ENCODE data around the gene FAM163A. TPM values are rescaled to one million over a fixed set of nuclear protein-coding genes. Genes with fewer than 3 reads are reported as not detected.
"Not testable (repeated sequence)": the region's sequence is repeated elsewhere in the genome, so short reads cannot be mapped to it uniquely, and the experiment has no call there.

Gene FAM163A
- total and polyA plus RNA-seq, 8 donors = 0.15 to 0.61 (median 0.25) TPM; not detected in 4

- no peak overlapping the region for H3K27ac ChIP-seq
- 90 to 98% (median 93%) methylated on average over 3 of the region's 3 CpGs for WGBS, 5 donors
- H3K36me3 ChIP-seq = peaks cover 26 to 95% (median 94%) of the 10 kb centered on the region in 4 donors
- H3K4me1 ChIP-seq = no peaks in the 10 kb centered on the region
- no peak for DNase-seq
- H3K27me3 ChIP-seq = no peaks in the 10 kb centered on the region
- no peak for TF ChIP-seq EP300 (IDR thresholded peaks at IDR 0.05)
- TF ChIP-seq, protein P1, sequence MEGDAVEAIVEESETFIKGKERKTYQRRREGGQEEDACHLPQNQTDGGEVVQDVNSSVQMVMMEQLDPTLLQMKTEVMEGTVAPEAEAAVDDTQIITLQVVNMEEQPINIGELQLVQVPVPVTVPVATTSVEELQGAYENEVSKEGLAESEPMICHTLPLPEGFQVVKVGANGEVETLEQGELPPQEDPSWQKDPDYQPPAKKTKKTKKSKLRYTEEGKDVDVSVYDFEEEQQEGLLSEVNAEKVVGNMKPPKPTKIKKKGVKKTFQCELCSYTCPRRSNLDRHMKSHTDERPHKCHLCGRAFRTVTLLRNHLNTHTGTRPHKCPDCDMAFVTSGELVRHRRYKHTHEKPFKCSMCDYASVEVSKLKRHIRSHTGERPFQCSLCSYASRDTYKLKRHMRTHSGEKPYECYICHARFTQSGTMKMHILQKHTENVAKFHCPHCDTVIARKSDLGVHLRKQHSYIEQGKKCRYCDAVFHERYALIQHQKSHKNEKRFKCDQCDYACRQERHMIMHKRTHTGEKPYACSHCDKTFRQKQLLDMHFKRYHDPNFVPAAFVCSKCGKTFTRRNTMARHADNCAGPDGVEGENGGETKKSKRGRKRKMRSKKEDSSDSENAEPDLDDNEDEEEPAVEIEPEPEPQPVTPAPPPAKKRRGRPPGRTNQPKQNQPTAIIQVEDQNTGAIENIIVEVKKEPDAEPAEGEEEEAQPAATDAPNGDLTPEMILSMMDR (IDR thresholded peaks at IDR 0.05) = no peak
- H3K4me3 ChIP-seq = no peak overlapping the region
- H3K9me3 ChIP-seq = no peaks in the 10 kb centered on the region
- intact Hi-C loops (cut with DNase I; ENCODE audit: low total_unique reads) = no loop called here
Measured at GRCh38 chr1:179848233-179848632, 105.1 kb downstream of the FAM163A start.

GRCh38 chr1:179853102-179853501, 110.0 kb downstream of the FAM163A start:
- DNase-seq = no peak
- 88 to 93% (median 90%) methylated on average over 1 of the region's 1 CpG for WGBS, 5 donors
- Histone ChIP-seq H3K36me3 (peaks cover 13 to 87% (median 78%) of the 10 kb centered on the region in 4 donors), H3K9me3 (no peaks in the 10 kb centered on the region), H3K27me3 (no peaks in the 10 kb centered on the region), H3K4me3 (no peak overlapping the region), H3K27ac (no peak overlapping the region), H3K4me1 (no peaks in the 10 kb centered on the region)
- TF ChIP-seq POLR2AphosphoS5 (IDR thresholded peaks at IDR 0.05) (no peak), EP300 (IDR thresholded peaks at IDR 0.05) (no peak), POLR2A (IDR thresholded peaks at IDR 0.05) (no peak)
- intact Hi-C loops (cut with DNase I; ENCODE audit: low total_unique reads) = no loop called here

- H3K4me3 ChIP-seq; H3K4me1 ChIP-seq; H3K27ac ChIP-seq; H3K27me3 ChIP-seq; H3K9me3 ChIP-seq; DNase-seq; intact Hi-C loops (cut with DNase I; ENCODE audit: low total_unique reads): not testable (repeated sequence)
- peaks cover 3 to 72% (median 60%) of the 10 kb centered on the region in 4 donors for H3K36me3 ChIP-seq
- WGBS, 5 donors = 92 to 93% (median 93%) methylated on average over 4 of the region's 4 CpGs
Measured at GRCh38 chr1:179855831-179856230, 112.7 kb downstream of the FAM163A start.

- H3K4me1 ChIP-seq = no peaks in the 10 kb centered on the region
- WGBS, 5 donors = 90 to 97% (median 94%) methylated on average over 2 of the region's 2 CpGs
- H3K9me3 ChIP-seq = no peaks in the 10 kb centered on the region
- H3K4me3 ChIP-seq = no peak overlapping the region
- H3K27ac ChIP-seq = no peak overlapping the region
- intact Hi-C loops (cut with DNase I; ENCODE audit: low total_unique reads) = no loop called here
- DNase-seq = no peak
- no peaks in the 10 kb centered on the region for H3K27me3 ChIP-seq
- H3K36me3 ChIP-seq = peaks cover 0 to 72% (median 57%) of the 10 kb centered on the region in 4 donors
- no peak for TF ChIP-seq POLR2AphosphoS5 (IDR thresholded peaks at IDR 0.05)
Measured at GRCh38 chr1:179856296-179856695, 113.2 kb downstream of the FAM163A start.

DNA sequence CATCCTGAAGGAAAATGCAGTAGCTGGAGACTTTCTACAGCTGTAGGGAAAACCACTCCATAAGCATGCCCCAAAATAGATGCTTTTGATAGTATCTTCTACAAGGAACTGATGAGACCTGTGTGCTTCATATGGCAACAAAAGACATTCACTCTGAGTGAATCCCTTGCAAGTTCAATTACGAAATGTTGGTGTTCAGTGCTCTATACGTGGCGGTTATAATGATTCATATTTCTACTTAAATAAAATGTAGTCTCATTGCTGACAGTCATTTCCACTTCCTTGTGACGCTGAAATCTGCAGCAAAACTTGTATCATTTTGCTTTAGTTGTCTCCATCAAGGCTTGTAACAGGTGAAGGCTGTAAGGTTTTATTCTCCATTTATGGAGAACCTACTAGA, 113.9 kb downstream of the FAM163A start:
- 84 to 97% (median 94%) methylated on average over 4 of the region's 4 CpGs for WGBS, 5 donors
- DNase-seq = no peak
- H3K27ac ChIP-seq = no peak overlapping the region
- TF ChIP-seq, protein P1 (IDR thresholded peaks at IDR 0.05) = no peak
- TF ChIP-seq POLR2AphosphoS5 (IDR thresholded peaks at IDR 0.05) (no peak), POLR2A (IDR thresholded peaks at IDR 0.05) (no peak), EP300 (IDR thresholded peaks at IDR 0.05) (no peak)
- no peaks in the 10 kb centered on the region for H3K27me3 ChIP-seq
- H3K36me3 ChIP-seq = peaks cover 0 to 66% (median 53%) of the 10 kb centered on the region in 4 donors
- H3K9me3 ChIP-seq = no peaks in the 10 kb centered on the region
- no peak overlapping the region for H3K4me3 ChIP-seq
- no peaks in the 10 kb centered on the region for H3K4me1 ChIP-seq
- intact Hi-C loops (cut with DNase I; ENCODE audit: low total_unique reads) = no loop called here

- DNase-seq = no peak
- 85 to 94% (median 88%) methylated on average over 3 of the region's 3 CpGs for WGBS, 5 donors
- no peak for TF ChIP-seq POLR2AphosphoS5 (IDR thresholded peaks at IDR 0.05)
- H3K9me3 ChIP-seq = no peaks in the 10 kb centered on the region
- peaks cover 14 to 73% (median 69%) of the 10 kb centered on the region in 4 donors for H3K36me3 ChIP-seq
- H3K4me3 ChIP-seq = no peak overlapping the region
- no peaks in the 10 kb centered on the region for H3K27me3 ChIP-seq
- H3K4me1 ChIP-seq = no peaks in the 10 kb centered on the region
- intact Hi-C loops (cut with DNase I; ENCODE audit: low total_unique reads) = loop anchor here (10.0 kb wide), 1 partner anchor 314 kb away; no protein-coding TSS in a partner anchor
- H3K27ac ChIP-seq = no peak overlapping the region
Measured at GRCh38 chr1:179860652-179861051, 117.6 kb downstream of the FAM163A start.
